Natural killer cell (primary cell): Measurements from ENCODE around the gene SEC61G. TPM values are rescaled to one million over a fixed set of nuclear protein-coding genes. Genes with fewer than 3 reads are reported as not detected.

Experiments used
- ATAC-seq, 3 donors: fragments of 150-1000 bp in 2 of 3; fragments of 200-7000 bp in 1 of 3; cut with Tn5 transposase; 1 replicate in 1 of 3; 2 replicates in 2 of 3; pipeline ENCODE4 v1.10.0; 2021; ENCODE audit warnings: mild to moderate bottlenecking in 2 of 3, moderate library complexity in 2 of 3
- DNase-seq, 2 donors: peaks; one replicate each; pipeline versions ENCODE4 v3.0.0 to v3.0.0-alpha.2; 2013 to 2021; ENCODE audit warnings: mixed read lengths in 1 of 2
- H3K27ac ChIP-seq: one replicate; pipeline ENCODE4 v1.5.1; 2013; ENCODE audit warnings: mild to moderate bottlenecking, low read length
- H3K27me3 ChIP-seq: one replicate; pipeline ENCODE4 v1.6.1; 2013; ENCODE audit warnings: low read length; ENCODE audit not compliant: control insufficient read depth, insufficient read depth
- H3K36me3 ChIP-seq: one replicate; pipeline ENCODE4 v1.6.1; 2013; ENCODE audit warnings: low read length; ENCODE audit not compliant: control insufficient read depth, insufficient read depth
- H3K4me1 ChIP-seq: one replicate; pipeline ENCODE4 v1.6.1; 2013; ENCODE audit warnings: low read length; ENCODE audit not compliant: control insufficient read depth, insufficient read depth
- H3K4me3 ChIP-seq: one replicate; pipeline ENCODE4 v1.5.1; 2013; ENCODE audit warnings: low read length
- H3K9me3 ChIP-seq: one replicate; pipeline ENCODE4 v1.6.1; 2013; ENCODE audit warnings: low read length; ENCODE audit not compliant: control insufficient read depth, insufficient read depth
- H3K27ac Mint-ChIP-seq, 2 donors: one replicate each; pipeline ENCODE4 v1.8.0; 2022; ENCODE audit warnings: mild to moderate bottlenecking in 2 of 2, mixed read lengths in 2 of 2, moderate library complexity in 1 of 2
- H3K27me3 Mint-ChIP-seq, 2 donors: one replicate each; pipeline ENCODE4 v1.8.0; 2022; ENCODE audit warnings: low read depth in 2 of 2, mixed read lengths in 2 of 2
- H3K36me3 Mint-ChIP-seq: one replicate; pipeline ENCODE4 v1.8.0; 2022; ENCODE audit warnings: mixed read lengths
- H3K4me1 Mint-ChIP-seq, 2 donors: one replicate each; pipeline ENCODE4 v1.8.0; 2022; ENCODE audit warnings: mixed read lengths in 2 of 2
- H3K4me3 Mint-ChIP-seq: one replicate; pipeline ENCODE4 v1.8.0; 2022; ENCODE audit warnings: mild to moderate bottlenecking, moderate library complexity, mixed read lengths
- H3K9me3 Mint-ChIP-seq, 2 donors: one replicate each; pipeline ENCODE4 v1.8.0; 2022; ENCODE audit warnings: mixed read lengths in 2 of 2
- WGBS: methylation state at CpG from one replicate; pipeline ENCODE4 v1.1.7; 2013; ENCODE audit warnings: missing lambda C conversion rate; ENCODE audit not compliant: insufficient coverage; 5-methylcytosine and 5-hydroxymethylcytosine counted together
- intact Hi-C: fragments of 100-400 bp; cut with micrococcal nuclease; formaldehyde crosslinking; loops from one replicate; pipeline ENCODE4 v1.14.2; 2022
- total RNA-seq, 4 donors: library from RNA; stranded (reverse); fragments of 120-200 nt in 1 of 4; gene quantifications; one replicate each; pipeline versions ENCODE4 v1.2.3 to v1.2.4, GENCODE V29; 2013 to 2022
- TF ChIP-seq, protein P1 (sequence below): fragments of 200-600 bp; IDR thresholded peaks from one replicate; pipeline ENCODE4 v1.8.0; 2022; ENCODE audit warnings: antibody characterized with exemption

SEC61G gene
- total RNA-seq, 3 donors from 2014 or later (not counting 1 experiment from before 2014, with no cell fraction given), result 38.4 to 54.1 (median 41.0) TPM

DNA sequence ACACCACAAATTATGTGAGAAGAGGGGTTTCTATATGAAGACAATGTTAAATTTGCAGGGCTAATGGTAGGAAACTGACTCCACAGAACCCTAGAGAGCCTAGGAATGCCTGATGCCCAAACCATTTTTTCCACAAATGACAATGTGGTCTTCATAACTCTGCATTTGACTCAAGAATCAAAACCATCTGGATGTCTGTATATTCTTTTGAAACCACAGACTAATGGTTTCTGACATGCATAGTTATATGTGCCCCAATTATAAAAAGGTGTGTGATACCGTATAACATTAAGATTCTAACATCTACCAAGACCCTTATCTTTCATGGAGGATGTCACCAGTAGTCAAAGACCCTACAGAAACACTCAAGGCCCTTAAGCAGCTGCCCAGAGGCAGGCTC lies 20.3 kb downstream of the SEC61G start:
- 100% methylated on average over 1 of the region's 1 CpG for WGBS
- H3K36me3 Mint-ChIP-seq, result no peaks in the 10 kb centered on the region
- no peaks in the 10 kb centered on the region for H3K4me1 ChIP-seq
- intact Hi-C loops, result no loop called here
- no peaks in the 10 kb centered on the region for H3K36me3 ChIP-seq
- no peaks in the 10 kb centered on the region for H3K27me3 ChIP-seq
- no peaks in the 10 kb centered on the region for H3K4me1 Mint-ChIP-seq
- peaks cover 0 to 4% of the 10 kb centered on the region in 2 donors for H3K27me3 Mint-ChIP-seq
- ATAC-seq (no peak), DNase-seq (no peak)
- H3K27ac Mint-ChIP-seq, result no peak overlapping the region
- H3K27ac ChIP-seq, result no peak overlapping the region
- no peak overlapping the region for H3K4me3 ChIP-seq
- no peak overlapping the region for H3K4me3 Mint-ChIP-seq
- H3K9me3 ChIP-seq, result no peaks in the 10 kb centered on the region
- peaks cover 2 to 4% of the 10 kb centered on the region in 2 donors for H3K9me3 Mint-ChIP-seq
- TF ChIP-seq, protein P1, sequence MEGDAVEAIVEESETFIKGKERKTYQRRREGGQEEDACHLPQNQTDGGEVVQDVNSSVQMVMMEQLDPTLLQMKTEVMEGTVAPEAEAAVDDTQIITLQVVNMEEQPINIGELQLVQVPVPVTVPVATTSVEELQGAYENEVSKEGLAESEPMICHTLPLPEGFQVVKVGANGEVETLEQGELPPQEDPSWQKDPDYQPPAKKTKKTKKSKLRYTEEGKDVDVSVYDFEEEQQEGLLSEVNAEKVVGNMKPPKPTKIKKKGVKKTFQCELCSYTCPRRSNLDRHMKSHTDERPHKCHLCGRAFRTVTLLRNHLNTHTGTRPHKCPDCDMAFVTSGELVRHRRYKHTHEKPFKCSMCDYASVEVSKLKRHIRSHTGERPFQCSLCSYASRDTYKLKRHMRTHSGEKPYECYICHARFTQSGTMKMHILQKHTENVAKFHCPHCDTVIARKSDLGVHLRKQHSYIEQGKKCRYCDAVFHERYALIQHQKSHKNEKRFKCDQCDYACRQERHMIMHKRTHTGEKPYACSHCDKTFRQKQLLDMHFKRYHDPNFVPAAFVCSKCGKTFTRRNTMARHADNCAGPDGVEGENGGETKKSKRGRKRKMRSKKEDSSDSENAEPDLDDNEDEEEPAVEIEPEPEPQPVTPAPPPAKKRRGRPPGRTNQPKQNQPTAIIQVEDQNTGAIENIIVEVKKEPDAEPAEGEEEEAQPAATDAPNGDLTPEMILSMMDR, result no peak

DNA sequence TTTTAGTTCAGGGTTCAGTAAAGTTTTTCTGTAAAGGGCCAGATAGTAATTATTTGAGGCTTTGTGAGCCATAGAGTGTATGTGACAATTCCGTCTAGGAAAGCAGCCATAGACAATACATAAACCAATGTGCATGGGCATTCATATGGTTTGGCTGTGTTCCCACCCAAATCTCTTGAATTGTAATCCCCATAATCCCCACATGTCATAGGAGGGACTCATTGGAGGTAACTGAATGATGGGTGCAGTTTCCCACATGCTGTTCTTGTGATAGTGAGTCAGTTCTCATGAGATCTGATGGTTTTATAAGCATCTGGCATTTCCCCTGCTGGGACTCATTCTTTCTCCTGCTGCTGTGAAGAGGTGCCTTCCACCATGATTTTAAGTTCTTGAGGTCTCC lies 29.9 kb downstream of the SEC61G start:
- WGBS, result 80% methylated on average over 1 of the region's 1 CpG
- TF ChIP-seq, protein P1, result no peak
- H3K36me3 Mint-ChIP-seq, result no peaks in the 10 kb centered on the region
- H3K27me3 Mint-ChIP-seq, result no peaks in the 10 kb centered on the region
- H3K27ac Mint-ChIP-seq, result no peak overlapping the region
- no peaks in the 10 kb centered on the region for H3K9me3 ChIP-seq
- intact Hi-C loops, result no loop called here
- H3K4me1 ChIP-seq, result no peaks in the 10 kb centered on the region
- no peak for ATAC-seq
- H3K4me3 ChIP-seq, result no peak overlapping the region
- H3K4me1 Mint-ChIP-seq, result no peaks in the 10 kb centered on the region
- DNase-seq, result no peak
- no peaks in the 10 kb centered on the region for H3K9me3 Mint-ChIP-seq
- H3K36me3 ChIP-seq, result no peaks in the 10 kb centered on the region
- no peak overlapping the region for H3K4me3 Mint-ChIP-seq
- H3K27me3 ChIP-seq, result no peaks in the 10 kb centered on the region
- H3K27ac ChIP-seq, result no peak overlapping the region

DNA sequence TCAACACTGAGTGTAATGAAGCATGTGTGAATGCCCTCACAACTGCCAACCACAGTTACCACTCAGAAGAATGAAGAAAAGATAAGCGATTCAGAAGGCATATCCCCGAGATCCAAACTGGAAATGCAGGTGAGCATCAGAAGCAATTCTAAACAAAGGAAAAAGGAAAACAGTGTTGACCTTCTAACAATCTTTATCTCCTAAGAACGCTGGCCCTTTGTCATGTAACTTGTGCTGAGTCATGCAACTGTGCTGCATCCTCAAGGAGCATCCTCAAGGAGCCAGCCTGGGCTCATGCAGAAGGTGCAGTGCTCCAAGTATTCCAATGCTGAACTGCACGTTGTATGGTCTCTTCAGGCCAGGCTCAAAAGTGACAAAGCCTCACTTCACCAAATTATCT lies 30.6 kb downstream of the SEC61G start:
- Mint-ChIP-seq H3K4me1 (no peaks in the 10 kb centered on the region), H3K4me3 (no peak overlapping the region), H3K36me3 (no peaks in the 10 kb centered on the region), H3K27me3 (no peaks in the 10 kb centered on the region), H3K27ac (no peak overlapping the region), H3K9me3 (no peaks in the 10 kb centered on the region)
- Histone ChIP-seq H3K27me3 (no peaks in the 10 kb centered on the region), H3K4me1 (no peaks in the 10 kb centered on the region), H3K36me3 (no peaks in the 10 kb centered on the region), H3K27ac (no peak overlapping the region), H3K4me3 (no peak overlapping the region), H3K9me3 (no peaks in the 10 kb centered on the region)
- intact Hi-C loops, result no loop called here
- DNase-seq (no peak), ATAC-seq (no peak)
- TF ChIP-seq, protein P1, result no peak
- WGBS, result 60% methylated on average over 4 of the region's 4 CpGs

DNA sequence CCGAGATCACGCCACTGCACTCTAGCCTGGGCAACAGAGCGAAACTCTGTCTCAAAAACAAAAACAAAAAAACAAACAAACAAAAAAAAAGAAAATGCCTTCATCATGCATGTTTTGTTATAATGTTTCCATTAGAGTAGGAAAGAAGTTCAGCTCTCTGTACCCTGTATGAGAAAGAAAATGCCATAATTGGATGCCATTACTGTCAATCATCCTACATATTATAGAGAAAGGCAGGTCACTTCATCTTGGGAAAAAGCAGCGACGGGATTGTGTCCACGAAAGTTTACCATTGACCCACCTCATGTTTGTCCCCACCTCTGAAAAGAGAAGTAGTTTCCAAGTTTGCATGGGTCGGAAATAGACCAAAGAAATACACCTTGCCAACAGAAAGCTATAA lies 33.8 kb downstream of the SEC61G start:
- H3K4me1 ChIP-seq, result no peaks in the 10 kb centered on the region
- WGBS, result 72% methylated on average over 4 of the region's 7 CpGs
- Mint-ChIP-seq H3K36me3 (no peaks in the 10 kb centered on the region), H3K4me3 (no peak overlapping the region), H3K9me3 (peaks cover 0 to 4% of the 10 kb centered on the region in 2 donors), H3K27me3 (peaks cover 0 to 3% of the 10 kb centered on the region in 2 donors), H3K27ac (no peak overlapping the region), H3K4me1 (peaks cover 0 to 4% of the 10 kb centered on the region in 2 donors)
- H3K27me3 ChIP-seq, result no peaks in the 10 kb centered on the region
- H3K4me3 ChIP-seq, result no peak overlapping the region
- TF ChIP-seq, protein P1, result no peak
- no peaks in the 10 kb centered on the region for H3K9me3 ChIP-seq
- intact Hi-C loops, result no loop called here
- ATAC-seq (no peak), DNase-seq (no peak)
- H3K36me3 ChIP-seq, result no peaks in the 10 kb centered on the region
- no peak overlapping the region for H3K27ac ChIP-seq
